CD4-positive, alpha-beta T cell treated with Interleukin-21 for 1 hour (primary cell): ENCODE results near the gene SIX1.

Source experiments
- DNase-seq: peaks from one replicate; pipeline ENCODE4 v3.0.0-alpha.2; 2020

Gene SIX1

DNA sequence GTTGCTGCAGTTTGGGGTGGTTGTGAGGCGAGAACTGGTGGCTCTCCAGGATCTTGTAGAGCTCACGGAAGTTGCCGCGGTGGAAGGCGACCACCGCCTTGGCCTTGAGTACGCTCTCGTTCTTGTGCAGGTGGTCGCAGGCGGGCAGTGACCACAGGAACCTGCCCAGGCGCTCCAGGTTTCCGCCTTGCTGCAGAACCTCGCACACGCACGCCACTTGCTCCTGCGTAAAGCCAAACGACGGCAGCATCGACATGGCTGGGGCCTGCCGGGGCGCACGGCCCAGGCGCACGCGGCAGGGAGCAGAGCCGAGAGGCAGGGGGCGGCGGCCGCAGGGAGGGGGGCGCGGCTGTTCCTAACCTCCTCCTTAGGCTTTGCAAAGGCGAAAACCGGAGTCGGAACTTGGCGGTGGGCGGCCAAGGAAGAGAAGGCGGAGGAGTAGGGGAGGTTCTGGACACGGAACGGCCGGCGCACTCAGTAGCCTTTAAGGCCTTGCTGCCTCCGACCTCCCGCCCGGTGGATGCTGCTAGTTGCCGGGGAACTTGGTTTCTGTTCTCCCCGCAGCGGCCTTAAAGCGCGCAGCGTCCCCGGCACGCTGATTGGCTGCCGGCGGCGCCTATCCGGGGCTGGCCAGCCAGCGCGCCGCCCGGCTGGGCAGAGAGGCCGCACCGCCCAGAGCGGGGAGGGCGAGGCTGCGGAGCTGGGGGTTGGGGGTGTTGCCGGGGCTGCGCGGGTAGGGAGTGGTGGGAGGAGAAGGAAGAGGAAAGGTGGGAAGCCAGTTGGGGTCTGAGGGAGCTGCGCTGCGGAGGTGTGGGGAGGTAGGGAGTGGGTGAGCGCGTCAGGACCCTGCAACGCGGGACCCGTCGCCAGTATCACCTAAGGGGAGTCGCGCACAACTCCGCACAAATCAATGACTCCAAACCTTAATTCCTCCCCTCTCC, at the start of gene SIX1:
SIX1 (minus strand) TSS at position 544 of the 941 bp plus-strand sequence; CDS start at position 256, 288 bp downstream.
- no peak for DNase-seq

DNA sequence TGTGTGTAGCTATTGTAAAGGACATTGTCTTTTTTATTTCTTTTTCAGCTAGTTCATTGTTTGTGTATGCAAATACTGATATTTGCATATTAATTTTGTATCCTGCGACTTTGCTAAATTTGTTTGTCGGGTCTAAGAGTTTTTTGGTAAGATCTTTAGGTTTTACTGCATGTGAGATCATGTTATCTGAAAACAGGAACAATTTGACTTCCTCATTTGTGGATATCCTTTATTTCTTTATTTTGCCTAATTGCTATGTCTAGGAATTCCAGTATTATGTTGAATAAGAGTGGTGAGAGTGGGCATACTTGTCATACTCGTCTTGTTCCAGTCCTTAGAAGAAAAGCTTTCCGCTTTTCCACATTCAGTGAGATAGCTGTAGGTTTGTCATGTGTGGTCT, 46.0 kb upstream of the SIX1 start:
- no peak for DNase-seq

DNA sequence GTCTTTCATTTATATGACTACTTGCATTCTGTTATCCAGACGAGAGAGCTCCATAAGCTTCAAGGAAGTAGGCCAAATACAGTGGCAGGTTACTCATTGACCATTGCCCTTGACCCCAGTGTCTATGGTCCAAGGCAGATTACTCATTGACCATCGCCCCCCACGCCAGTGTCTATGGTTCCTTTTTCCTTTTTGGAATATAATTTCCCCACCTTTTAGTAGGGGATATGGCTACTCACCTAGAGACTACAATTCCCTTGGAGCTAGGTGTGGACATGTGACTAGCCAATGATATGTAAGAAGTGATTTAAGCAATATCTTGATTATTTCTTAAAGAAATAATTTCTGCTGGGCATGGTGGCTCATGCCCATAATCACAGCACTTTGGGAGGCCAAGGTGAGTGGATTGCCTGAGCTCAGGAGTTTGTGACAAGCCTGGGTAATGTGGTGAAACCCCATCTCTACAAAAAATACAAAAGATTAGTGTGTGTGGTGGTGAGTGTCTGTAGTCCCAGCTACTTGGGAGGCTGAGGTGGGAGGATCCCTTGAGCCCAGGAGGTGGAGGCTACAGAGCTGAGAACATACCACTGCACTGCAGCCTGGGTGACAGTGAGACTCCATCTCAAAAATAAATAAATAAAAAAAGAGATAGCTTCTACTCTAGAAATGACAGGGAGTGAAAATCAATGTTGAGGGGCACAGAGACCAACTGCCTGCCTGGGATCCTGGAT, 42.3 kb upstream of the SIX1 start:
- DNase-seq: no peak

DNA sequence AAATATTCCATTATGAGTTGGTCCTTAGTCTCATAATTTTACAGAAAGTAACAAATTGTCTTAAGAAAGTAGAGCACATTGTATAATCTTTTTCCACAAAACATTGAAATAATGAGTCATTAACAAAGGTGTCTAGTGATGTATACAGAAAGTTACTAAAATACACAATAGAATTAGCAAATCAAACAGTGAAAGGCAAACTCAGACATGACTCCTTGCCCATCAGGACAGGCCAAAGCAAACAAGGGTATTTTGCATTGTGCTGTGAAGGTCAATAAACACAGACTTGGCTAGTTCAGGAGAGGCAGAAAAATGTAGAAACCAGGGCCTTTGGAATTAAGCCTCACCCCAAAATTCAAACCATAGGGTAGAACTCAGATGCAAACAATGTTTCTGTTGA, 37.6 kb upstream of the SIX1 start:
- DNase-seq: no peak

DNA sequence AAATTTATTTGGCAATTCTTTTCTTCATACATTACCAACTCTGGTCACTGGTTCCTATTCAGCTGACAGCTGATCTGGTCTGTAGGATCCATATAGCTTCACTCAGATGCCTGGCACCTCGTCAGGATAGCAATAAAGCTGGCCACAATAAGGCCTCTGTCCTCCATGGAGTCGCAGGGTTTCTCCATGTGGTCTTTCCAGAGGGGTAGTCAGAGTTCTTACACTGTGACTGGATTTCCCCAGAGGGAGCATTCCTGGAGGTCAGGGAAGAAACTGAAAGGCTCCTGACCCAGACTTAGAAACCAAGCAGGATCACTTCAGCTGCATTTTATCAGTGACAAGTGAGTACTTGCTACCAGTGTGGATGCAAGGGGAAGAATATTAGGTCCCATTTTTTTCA, 34.9 kb upstream of the SIX1 start:
- DNase-seq: no peak

DNA sequence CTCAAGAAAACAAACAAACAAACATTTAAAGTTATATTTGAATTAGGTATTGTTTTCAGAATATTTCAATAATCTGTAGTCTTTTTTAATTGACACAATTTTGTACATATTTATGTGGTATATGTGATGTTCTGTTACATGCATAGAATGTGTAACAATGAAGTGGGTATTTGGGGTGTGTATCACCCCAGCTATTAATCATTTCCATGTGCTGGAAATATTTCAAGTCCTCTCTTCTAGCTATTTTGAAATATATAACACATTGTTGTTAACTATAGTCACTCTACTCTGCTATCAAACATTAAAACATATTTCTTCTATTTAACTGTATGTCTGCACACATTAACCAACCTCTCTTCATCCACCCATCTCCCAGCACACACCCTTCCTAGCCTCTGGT, 32.0 kb upstream of the SIX1 start:
- DNase-seq: no peak

DNA sequence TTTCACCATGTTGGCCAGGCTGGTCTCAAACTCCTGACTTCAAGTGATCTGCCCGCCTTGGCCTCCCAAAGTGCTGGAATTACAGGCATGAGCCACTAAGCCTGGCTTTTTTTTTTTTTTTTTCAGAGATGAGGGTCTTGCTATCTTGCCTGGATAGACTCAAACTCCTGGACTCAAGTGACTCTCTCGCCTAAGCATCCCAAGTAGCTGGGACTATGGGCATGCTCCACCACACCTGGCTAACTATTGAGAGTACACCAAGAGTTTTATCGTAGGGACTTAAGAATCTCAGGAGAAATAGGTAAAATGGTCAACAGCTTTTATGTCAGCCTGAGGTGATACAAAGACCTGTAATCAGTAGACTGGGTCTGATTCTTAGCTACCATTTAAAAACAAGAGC, 31.2 kb upstream of the SIX1 start:
- no peak for DNase-seq

DNA sequence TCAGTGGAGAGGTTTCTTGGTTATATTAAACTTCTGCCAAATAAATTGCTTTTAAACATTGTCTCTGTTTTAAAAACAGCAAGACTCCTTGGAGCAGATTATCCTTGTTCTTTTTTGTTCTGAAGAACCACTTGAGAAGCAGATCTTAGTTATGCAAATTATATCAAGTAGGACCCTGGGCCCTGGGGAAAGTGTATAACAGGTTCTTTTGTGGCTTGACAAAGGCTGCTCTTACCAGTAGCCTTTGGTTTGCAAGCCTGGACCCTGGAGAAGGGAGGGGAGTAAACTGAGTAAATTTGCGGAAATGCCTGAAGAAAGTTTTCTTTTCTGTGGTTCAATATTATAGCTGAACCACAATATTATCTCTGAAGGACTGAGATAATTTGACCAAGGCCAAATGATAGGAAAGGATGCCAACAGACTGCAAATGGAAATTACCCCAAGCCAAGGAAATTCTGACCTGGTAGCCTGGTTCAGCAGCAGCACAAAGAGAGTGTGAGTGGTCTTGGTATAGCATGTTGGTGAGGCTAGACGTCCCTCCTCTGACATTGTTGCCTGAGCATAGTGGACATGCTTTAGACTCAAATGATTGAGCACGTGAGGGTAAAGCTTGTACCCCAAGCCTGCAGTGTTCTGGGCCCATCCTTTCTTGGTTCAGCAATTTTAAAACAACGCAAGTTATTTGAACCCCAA, 30.4 kb upstream of the SIX1 start:
- no peak for DNase-seq

DNA sequence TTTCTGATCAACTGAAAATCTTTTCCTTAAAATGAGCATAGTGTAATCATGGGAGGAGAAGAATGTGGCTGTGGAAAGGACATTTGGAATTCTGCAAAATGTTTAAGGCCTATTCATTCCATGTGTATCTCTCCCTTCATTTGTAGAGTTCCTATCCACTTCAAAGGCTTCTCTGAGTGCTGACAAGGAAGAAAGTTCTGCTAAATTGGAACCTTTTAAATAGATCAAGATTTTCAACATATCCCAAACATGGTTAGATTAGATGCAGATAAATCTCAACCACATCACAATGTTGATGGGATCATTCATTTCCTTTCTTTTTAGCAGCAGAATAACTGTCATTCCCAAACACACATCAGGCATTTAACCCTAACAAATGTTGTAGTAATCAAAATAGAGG, 28.4 kb upstream of the SIX1 start:
- DNase-seq: no peak

DNA sequence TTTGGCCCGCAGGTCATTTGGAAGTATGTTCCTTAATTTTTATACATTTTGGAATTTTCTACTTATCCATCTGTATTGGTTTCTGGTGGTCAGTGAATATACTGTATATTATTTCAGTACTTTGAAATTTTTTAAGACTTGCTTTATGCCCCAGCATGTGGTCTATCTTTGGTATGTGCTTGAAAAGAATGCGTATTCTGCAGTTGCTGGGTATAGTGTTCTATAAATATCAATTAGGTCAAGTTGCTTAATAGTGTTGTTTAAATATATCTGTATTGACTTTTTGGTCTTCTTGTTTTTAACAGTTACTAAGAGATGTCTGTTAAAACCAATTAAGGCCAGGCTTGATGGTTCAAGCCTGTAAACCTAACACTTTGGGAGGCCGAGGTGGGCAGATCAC, 21.7 kb upstream of the SIX1 start:
- no peak for DNase-seq

DNA sequence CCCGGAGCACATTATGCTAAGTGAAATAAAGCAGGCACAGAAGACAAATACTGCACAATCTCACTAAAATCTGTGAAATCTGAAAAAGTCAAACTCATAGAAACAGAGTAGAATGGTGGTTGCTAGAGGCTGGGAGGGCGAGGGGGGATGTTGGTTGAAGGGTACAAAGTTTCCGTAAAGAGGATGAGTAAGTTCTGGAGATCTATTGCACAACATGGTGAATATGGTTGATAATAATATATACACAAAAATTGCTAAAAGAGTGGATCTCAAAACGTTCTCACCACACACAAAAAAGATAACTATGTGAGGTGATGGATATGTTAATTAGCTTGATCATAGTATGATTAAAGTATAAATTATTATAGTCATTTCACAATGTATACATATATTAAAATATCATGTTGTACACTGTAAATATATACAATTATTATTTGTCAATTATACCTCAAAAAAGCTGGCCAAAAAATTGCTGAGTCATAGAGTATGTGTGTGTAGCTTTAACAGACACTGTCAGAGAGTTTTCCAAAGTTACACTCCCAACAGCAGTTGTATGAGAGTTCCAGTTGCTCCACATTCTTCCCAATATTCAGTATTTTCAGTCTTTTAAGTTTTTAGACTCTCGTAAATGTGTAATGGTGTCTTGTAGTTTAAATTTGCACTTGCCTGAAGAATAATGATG, 19.3 kb upstream of the SIX1 start:
- DNase-seq: no peak

DNA sequence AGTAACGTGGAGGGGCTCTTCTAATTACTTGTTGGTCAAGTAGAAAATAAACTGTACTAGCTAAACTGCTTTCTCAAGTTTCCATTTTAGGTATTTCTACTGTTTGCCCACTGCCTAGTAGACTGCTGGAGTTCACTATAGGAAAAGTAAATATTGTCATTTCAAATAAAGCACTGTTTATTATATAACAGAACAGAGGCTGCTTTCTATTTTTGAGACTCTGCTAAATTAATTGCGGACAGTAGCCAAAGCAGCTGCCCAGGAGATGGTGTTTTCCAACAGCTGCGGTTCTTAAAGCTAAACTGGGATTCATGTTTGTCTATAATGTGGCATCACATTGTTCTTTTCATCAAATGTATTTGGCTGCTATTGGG, 15.9 kb upstream of the SIX1 start:
- DNase-seq: no peak

DNA sequence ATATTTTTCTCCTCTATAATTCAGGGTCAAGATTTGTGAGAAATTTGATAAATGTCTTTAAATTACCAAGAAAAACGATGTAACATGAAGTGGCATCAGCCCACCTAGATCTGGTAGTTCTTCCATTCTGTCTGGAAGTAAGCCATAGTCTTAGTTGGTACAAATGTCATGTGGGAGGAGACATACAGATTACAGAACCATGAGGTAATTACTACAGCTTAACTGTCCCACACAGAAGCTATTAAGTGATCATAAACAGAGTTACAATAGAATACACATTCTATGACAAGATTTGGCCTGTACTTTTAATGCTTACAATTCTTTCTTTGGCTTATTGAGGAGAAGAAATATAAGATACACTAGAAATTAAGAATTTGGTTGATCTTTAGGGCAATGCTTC, 13.7 kb upstream of the SIX1 start:
- DNase-seq: no peak

DNA sequence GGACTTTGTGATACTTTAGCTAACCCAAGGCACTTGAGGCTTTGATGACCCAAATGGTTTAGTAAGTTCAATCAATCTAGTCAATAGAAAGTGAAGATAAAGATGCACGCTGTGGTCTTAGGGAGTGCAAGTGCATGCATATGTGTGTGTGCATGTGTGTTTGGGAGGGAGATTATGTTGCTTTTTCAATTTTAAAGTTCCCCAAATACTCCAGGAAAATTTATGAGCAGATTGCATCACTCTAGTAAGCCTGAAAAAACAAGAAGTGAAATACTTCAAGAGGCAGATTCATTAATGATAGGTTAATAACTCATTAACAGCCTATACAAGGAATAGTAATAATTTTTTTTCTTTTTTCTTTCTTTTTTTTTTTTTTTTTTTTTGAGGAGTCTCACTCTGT, 12.4 kb upstream of the SIX1 start:
- DNase-seq: no peak

DNA sequence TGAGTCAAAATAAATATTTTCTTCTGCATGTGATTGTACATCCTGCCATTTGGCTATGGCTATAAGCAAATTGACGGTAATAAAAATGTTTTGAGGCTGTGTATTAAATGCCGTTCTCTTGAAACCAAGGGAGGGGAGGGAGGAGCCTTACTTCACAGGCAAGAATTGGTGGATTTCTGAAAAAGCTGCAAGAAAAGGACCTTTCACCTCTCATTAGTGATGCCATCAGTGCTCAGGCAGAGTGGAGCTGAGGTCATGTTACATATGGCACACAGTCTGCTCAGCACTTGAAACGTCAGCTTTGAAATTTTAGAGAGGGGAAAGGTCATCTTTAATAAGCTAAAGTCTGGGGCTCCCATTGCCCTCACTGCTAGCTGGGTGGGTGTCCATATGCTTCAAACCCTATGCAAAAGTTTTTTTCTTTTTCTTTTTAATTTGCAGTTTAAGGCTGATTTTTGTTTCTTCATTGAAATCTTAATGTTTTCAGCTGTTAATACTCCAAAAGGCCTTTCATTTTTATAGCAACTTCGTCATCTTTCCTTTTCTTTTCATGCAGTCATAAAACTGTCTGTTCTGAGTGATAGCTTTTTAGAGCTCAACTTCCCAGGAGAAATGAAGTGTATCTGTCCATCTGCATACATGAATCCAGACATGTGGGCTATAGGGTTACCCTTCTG, 9.8 kb upstream of the SIX1 start:
- DNase-seq: no peak

DNA sequence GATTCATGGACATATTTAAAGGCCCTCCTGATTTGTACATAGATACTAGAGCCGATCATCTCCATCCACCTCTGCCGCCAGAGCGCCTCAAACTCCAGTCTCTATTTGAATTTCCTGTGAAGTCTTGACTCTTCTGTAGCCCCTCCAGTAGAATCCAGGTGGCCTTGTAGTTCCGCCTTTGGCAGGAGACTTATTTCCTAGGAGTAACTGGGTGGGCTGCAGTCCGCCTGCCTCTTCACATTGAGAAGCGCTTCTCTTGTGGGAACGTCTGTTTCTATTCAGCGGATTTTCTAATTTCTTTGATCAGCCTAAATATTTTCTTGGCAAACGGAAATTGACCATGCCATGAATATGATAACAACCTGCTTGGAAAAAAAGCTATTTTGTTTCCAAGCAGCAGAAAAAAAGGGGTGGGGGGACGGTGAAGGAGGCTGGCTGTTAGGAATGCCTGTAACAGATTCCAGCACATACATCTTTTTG, 9.0 kb upstream of the SIX1 start:
- DNase-seq: no peak

DNA sequence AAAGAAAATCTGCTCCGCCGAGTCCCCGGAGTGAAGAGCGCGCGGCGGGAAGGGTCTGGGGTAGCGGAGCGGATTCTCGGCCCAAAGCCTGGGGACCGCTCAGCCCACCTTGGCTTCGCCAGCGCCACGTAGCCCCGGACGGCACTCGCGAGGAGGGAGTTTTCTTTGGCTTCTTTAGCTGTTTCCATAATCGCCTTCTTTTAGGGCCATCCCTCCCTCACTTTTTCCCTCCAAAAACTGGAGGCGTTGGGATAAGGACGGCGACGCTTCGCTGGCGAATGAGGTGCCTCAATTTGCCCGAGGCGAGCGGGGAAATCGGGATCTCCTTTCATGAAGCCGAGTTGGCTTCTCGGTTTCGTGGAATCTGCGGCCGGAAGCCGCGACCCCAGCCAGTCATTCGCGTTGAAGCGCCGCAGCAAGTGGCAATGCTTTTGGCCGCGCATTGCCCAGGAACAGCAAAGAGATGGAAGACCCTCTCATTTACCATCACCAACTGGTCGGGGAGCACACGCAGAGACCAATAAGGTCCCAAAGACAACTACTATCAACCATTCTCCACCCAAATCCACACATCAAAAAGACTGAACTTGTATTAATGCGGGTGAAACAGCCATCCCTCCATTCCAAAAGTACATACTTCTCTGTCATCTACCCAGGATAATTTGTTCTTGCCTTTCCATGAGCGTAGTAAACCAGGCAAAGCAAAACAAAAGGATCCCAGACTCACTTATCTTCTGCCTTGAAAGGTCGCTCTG, 8.4 kb upstream of the SIX1 start:
- DNase-seq: no peak

DNA sequence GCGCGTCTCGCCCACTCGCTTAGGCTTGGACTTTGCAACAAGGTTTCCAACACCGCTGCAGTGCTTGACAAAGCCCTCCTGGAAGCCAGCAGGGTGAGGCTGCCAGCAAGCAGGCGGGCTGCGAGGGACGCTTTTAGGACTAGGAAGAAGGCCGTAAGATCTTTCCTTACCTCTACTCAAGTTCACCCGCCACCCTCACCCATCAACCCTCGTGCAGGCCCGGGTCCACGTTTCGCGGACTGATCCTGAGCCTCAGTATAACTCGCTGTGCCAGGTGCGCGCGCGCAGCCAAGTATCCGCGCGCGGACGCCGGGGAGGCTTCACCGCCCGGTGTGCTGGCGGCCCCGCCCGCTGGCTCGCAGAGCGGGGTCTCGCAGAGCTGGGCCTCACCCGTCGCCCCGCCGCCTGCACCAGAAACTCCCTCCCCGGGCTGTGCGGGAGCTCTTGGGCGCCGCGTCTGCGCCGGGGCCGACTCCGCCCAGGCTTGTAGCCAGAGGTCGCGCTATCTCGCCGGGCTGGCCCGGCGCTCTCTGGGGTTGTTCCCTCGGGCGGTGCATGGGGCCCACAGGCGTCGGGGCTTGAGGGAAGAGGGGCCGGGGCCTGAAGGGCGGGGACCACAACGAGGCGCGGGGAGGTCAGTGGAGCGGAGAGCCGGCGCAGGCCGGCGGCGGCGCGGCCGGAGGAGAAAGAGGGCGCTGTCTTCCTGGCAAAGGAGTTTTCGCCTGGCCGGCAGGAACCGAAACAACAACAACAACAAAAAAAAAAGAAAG, 7.6 kb upstream of the SIX1 start:
- DNase-seq: no peak

DNA sequence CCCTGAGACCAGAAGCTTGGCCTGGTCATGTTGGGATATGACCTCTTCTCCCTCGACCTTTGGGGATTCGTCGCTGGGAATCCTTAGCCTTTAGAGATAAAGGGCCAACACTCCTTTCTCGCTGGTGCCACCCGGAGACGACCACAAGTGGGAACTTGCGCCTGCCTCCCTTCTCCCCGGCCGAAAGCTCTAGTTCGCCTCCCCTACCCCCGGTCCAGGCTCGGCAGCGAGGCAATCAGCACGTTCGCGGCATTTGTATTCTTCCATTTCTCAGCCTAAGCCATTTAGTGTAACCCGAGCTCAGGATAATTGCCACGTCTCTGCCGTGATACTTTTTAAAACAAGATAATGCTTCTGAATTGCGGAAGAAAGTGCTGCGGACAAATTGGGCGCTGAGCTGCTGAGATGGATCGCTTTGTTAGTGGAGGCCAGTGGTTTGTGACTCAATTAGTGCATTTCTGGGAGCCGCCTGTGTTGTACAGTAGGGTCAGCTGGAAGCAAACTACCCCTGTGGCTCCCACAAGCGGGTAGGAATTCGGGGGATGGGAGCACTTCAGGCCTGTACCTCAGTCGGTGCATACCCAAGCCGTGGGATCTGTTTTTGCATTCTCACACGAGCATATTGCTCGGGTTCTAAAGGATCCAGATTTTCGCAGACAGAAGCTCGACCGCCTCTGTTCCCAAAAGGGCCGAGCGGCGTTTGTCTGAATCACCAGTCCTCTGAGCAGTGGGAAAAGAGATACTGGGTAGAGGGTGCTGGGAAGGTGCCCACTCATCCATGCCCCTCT, 6.8 kb upstream of the SIX1 start:
- no peak for DNase-seq
